HG02938 (cell line): Measurements from ENCODE around the gene CLCF1.
"Not testable (repeated sequence)": the region's sequence is repeated elsewhere in the genome, so short reads cannot be mapped to it uniquely, and the experiment has no call there.

Experiments
- ATAC-seq: cut with Tn5 transposase; IDR thresholded peaks from one replicate; pipeline ENCODE4 v1.9.1; 2021; ENCODE audit warnings: mild to moderate bottlenecking, moderate library complexity; ENCODE audit not compliant: unreplicated experiment

The CLCF1 gene

DNA sequence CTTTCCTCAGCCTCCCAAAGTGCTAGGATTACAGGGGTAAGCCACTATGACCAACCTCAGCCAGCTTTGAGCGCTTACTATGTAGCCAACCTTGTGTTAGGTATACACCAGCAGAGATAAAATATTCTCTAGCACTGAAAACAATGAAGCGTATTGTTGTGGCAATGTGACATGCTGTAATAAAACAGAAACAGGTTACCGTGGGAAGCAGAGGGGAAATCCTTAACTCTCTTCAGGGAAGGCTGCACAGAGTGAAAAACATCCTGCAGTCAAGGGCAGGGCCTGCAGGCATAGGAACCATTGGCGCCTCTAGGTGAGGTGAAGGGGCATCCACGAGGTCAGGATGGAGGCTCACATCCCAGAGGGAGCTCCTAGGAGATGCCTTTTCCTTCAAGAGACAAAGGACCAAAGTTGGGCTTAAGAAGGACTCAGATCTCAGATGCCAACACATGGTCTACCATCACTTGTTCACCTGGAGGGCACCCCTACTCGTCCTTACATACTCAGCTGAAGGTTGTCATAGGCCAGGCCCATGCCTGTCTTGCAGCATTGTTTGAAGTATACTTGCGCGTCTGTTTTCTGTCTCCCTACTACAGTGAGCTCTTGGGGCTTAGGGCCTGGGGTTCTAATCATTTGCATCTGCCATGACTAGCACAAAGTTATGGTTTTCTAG, 28.0 kb downstream of the CLCF1 start:
- no peak for ATAC-seq

GRCh38 chr11:67344264-67344663, 29.1 kb downstream of the CLCF1 start:
- ATAC-seq, result no peak

DNA sequence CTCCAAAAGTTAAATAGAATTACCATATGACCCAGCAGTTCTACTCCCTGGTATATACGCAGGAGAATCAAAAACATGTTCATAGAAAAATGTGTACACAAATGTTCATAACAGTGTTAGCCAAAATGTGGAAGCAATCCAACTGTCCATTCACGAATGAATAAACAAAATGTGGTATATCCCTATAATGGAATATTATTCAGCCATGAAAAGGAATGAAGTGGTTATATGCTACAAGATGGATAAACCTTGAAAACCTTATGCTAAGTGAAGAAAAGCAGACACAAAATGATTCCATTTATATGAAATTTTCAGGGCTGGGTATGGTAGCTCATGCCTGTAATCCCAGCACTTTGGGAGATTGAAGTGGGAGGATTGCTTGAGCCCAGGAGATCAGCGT, 36.1 kb downstream of the CLCF1 start:
- ATAC-seq, result no peak

DNA sequence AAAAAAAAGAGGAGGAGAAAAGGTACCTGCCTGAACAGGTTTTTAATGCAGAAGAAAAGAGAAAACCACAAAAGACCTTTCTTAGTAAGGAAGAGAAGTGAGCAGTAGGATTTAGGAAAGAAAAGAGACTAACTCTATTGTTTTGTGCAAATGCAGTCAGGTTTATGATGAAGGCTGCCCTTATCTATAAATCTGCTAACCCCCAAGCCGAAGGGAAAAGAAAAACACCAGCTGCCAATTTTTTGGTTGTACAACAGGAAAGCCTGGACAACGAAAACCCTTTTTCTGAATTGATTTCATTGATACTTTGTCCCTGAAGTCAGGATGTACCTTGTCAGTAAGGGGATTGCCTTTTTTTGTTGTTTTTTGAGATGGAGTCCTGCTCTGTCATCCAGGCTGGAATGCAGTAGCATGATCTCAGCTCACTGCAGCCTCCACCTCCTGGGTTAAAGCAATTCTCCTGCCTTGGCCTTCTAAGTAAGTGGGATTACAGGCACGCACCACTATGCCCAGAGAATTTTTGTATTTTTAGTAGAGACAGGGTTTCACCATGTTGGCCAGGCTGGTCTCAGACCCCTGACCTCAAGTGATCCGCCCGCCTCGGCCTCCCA, 41.2 kb downstream of the CLCF1 start:
- ATAC-seq, result no peak

- ATAC-seq, result no peak
Observed at GRCh38 chr11:67323526-67323925, 49.9 kb downstream of the CLCF1 start.

- ATAC-seq, result no peak
Observed at GRCh38 chr11:67322049-67322448, 51.3 kb downstream of the CLCF1 start.

GRCh38 chr11:67321313-67321871, 52.0 kb downstream of the CLCF1 start:
- no peak for ATAC-seq

- ATAC-seq, result no peak
Observed at GRCh38 chr11:67320691-67321090, 52.7 kb downstream of the CLCF1 start.

DNA sequence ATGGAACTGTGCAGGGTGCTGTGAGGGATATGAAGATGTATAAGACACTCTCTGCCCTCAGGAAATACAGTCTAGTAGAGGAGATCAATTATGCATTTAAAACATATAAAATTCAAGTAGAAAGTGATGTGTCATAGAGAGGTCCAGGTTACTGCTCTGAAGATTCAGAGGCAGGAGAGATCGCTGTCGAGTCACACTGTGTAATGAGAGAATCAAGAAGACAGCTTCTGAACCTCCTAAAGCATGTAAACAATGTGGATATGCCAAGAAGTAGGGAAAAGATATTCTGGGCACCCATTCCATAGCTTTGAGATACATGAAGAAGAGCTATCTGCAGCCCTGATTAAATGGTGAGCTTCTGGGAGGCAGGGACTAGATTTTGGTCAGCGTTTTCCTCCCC, 53.4 kb downstream of the CLCF1 start:
- ATAC-seq, result no peak

DNA sequence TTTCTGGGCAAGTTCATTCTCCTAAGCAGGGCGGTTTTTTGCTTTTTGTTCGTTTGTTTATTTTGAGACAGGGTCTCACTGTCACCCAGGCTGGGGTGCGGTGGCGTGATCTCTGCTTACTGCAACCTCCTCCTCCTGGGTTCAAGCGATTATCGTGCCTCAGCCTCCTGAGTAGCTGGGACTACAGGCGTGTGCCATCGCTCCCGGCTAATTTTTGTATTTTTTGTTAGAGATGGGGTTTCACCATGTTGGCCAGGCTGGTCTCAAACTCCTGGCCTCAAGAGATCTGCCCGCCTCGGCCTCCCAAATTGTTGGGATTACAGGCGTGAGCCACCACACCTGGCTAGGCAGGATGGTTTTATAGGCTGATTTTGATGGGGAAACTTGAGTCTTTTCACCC, 54.5 kb downstream of the CLCF1 start:
- ATAC-seq, result not testable (repeated sequence)

DNA sequence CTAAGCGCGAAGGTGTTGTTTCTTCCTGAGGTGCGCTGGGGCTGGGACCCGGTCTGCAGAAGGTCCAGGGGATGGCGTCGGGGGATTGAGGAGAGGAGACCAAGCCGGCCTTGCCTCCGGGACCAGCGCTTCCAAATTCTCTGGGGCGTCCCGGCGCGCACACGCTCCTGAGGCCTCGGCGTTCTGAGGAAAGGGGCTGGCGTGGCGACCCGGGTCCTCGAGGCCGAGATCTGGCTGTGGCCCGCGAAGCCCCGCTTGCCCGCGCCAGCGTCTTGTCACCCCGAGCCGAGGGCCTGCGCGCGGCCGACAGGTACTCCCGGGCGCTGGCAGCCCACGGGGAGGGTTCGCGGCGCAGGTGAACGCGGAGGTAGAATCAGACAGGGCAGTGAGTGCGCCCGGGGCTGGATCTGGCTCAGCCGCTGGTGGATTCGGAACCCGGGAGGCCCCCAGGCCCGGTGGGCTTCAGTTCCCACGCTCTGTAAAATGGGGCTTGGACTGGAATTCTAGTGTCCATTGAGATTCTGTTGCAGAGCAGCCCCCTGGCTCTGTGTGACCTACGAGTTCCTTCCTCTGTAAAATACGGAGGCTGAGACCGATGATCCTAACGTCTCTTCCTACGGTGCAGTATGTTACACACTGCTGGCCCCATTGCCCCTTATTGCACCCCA, 55.4 kb downstream of the CLCF1 start:
- ATAC-seq, result peak; percentile 24

GRCh38 chr11:67317205-67317887, 56.1 kb downstream of the CLCF1 start:
- peak; percentile 73 for ATAC-seq

DNA sequence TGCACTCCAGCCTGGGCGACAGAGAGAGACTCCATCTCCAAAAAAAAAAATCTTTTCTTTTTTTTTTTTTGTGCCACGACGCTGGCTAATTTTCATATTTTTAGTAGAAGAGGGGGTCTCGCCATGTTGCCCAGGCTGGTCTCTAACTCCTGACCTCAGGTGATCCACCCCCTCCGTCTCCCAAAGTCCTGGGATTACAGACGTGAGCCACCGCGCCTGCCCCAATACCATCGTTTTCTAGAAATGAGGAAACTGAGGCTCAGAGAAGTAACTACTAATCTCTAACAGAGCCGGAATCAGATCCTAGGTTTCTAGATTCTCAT, 56.6 kb downstream of the CLCF1 start:
- ATAC-seq, result no peak

DNA sequence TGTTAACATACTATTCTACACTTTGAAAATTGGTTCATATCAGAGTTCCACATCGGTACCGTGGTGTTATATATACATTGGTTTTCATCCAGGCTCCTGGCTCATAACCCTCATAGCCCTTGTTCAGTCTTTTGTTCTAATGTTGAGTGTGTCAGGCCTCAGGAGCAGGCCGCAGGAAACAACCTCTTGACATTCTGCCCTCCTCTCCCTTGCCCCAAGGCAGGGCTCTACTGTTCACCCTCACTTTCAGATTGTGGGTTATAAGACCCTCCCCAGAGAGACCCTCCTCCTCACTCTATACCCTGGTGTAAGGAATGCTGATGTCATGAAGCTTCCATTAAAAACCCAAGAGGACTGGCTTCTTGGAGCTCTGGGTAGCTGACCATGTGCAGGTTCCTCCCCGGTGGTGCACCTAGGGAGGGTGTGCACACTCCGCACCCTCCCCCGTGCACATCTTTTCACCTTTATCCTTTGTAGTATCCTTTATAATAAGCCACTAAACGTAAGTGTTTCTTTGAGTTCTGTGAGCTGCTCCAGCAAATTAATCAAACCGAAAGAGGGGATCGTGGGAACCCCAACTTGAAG, 58.0 kb downstream of the CLCF1 start:
- no peak for ATAC-seq

- ATAC-seq, result no peak
Observed at GRCh38 chr11:67314218-67314617, 59.2 kb downstream of the CLCF1 start.
